ENCODE measurements around the gene EDN1.

- TF ChIP-seq EZH2phosphoT487 (IDR thresholded peaks at IDR 0.05; ENCODE audit: insufficient read depth, low read depth) = no peak
- TF ChIP-seq EZH2 (IDR thresholded peaks at IDR 0.05; ENCODE audit: insufficient read depth, poor library complexity, severe bottlenecking) = no peak
These were observed 39.8 kb upstream of the EDN1 start for GRCh38 chr6:12250383-12250770.

All from GM23248 (cell line).